Inflammatory macrophage (primary cell): ENCODE data around the gene TMEM225B.
"Not testable (repeated sequence)": the region's sequence is repeated elsewhere in the genome, so short reads cannot be mapped to it uniquely, and the experiment has no call there.

ENCODE experiments used
- DNase-seq, 2 donors: peaks; one replicate each; pipeline ENCODE4 v3.0.0-alpha.2; 2020 to 2022

Gene TMEM225B

DNA sequence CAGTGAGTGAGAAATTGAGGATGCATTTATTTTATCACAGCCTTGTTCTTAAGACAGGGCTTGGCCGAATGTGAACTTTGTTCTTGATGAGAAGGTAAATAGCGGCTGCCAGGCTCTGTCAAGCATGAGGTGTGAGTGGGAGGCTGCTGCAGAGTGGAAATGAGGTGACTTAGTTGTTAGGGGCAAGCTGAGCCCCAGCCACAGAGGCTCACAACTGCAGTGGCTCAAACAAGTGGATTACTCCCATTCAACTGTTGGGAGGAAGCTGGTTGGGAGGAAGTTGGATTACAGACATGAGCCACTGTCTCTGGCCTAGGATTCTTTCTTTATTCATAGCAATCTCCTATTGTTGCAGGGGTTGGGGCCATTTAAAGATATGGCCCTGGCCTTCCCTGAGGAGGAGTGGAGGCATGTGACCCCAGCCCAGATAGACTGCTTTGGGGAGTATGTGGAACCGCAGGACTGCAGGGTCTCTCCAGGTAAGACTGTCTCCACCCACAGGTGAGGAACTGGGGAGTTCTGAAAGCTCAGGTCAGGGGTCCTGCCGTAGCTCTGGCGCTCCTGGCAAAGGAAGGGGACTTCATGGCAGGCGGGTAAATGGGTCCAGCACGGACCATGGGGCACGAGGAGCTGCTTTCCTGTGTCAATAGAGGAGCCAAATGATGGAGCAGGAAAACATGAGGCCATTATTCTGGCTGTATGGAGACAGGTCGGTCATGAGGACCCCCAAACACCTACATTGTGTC is 25.8 kb downstream of the TMEM225B start:
- no peak for DNase-seq

DNA sequence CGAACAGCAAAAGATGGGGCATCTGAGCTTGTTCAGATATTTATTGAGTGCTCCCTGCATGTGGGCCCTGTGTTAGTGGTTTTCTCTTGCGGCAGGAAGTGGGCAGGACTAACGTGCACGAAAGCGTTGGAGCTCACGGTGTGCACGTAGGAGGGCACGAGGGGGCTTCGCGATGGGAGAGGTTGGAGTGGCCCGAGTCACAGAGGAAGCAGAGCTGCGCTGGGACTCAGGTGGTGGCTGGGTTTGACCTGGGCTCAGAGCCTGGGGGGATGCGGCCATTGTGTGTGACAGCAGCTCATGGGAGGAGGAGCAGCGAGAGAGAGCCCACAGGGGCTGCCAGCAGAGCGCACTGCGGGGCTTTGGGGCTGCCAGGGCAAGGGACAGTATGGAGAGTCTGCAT is 26.4 kb downstream of the TMEM225B start:
- no peak for DNase-seq

DNA sequence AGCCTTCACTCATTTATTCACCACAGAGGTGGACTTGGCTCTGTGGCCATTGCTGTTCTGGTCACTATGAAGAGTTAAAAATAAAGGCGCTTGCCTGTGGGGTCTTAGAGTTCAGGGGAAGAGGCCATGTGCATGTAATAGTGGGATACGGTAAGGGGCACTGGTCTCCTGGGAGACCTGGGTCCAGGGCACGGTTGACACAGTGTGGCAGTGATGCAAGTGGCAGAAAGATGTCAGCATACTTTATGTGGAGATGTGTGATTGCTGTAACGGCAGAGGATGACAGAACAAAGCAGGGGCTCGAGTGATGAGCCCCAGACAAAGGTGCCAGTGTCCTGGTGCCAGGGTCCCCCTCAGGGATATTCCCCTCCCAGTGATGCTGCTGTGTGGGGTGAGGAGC is 27.3 kb downstream of the TMEM225B start:
- DNase-seq: no peak

DNA sequence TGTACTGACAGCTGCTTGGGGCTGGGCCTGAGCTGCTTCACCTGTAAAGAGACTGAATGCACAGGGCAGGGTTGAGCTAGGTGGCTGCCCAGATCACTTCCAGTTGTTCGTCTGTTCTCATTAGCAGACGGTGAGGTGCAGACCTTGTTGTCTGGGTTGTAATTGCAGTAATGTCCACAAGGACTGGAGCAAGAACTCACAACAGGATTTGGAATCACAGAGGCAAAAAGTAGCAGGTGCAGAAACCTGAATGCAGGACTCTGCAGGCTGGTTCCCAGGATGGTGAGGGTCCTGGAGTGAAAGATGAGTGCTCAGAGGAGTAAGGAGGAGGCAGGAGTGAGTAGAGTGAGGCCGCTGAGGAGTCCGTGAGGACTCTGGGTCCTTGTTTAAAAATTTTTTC is 27.9 kb downstream of the TMEM225B start:
- DNase-seq: no peak

DNA sequence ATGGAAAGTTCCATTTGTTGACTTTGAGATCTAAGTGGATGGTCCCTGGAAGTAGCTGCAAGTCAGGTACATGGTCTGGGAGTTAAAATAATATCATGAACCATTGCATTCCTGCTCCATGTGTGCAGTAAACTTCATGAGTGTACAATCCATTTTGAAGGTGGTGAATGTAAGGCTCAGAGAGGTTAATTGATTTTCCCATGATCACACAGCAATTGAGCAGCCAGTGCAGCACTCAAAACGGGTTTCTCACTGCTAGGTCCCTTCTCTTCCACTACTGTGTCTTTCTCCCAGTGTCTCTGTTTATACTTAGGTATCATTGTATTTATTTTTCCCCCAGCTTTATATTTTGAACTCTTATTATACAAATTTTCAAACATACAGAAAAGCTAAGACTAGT is 28.6 kb downstream of the TMEM225B start:
- DNase-seq: no peak

DNA sequence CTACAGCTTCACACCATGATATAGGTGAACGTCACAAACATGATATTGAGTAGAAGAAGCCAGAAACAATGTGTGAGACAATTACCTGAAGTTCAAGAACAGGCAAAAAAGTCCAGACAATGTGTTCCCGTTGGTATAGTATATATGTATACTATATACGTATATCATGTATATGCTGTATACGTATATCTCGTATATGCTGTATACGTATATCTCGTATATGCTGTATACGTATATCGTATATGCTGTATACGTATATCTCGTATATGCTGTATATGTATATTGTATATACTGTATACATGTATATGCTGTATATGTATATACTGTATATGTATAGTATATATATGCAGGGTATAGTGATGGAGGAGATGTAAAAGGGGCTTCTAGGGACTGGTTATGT is 29.4 kb downstream of the TMEM225B start:
- DNase-seq: no peak

DNA sequence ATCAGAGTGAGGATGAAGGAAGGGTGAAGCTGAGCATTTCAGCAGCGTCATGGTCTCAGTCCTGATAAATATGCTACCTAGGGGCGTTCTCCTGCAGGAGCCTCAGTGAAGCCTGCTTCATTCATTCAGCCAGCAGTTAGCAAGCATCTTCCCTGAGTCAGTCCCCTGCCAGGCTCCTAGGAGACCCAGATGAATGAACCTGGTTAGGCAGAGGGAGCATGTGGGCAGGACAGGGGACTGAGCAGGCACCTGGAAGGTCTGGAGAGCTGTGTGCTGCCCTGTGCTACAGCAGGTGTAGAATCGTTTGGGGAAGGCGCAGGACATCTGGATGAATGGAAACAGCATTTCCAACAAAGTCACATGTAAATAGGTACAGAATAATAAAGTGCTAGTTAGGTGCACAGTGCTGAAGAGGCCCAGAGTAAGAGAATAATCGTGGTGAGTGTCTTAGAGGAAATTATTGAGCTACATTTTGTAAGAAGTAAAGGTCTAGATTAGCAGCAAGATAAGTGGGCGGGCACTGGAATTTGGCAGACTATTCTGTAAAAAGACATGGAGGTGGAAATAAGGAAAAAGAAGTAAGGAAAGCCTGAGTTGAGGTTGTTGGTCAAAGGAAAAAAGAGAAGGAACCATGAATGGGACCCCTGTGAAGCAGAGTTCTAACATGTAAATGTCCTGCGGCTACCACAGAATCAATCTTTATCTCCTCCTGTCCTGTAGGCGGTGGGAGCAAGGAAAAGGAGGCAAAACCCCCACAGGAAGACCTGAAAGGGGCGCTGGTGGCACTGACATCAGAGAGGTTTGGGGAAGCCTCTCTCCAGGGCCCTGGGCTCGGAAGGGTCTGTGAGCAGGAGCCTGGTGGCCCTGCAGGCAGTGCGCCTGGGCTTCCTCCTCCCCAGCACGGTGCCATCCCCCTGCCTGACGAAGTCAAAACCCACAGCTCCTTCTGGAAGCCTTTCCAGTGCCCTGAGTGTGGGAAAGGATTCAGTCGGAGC is 30.7 kb downstream of the TMEM225B start:
- no peak for DNase-seq

DNA sequence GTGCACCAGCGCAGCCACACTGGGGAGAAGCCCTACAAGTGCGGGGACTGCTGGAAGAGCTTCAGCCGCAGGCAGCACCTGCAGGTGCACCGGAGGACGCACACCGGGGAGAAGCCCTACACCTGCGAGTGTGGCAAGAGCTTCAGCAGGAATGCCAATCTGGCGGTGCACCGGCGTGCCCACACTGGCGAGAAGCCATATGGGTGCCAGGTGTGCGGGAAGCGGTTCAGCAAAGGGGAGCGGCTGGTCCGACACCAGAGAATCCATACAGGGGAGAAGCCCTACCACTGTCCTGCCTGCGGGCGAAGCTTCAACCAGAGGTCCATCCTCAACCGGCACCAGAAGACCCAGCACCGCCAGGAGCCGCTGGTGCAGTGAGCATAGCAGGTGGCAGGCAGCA is 31.6 kb downstream of the TMEM225B start:
- DNase-seq: no peak

DNA sequence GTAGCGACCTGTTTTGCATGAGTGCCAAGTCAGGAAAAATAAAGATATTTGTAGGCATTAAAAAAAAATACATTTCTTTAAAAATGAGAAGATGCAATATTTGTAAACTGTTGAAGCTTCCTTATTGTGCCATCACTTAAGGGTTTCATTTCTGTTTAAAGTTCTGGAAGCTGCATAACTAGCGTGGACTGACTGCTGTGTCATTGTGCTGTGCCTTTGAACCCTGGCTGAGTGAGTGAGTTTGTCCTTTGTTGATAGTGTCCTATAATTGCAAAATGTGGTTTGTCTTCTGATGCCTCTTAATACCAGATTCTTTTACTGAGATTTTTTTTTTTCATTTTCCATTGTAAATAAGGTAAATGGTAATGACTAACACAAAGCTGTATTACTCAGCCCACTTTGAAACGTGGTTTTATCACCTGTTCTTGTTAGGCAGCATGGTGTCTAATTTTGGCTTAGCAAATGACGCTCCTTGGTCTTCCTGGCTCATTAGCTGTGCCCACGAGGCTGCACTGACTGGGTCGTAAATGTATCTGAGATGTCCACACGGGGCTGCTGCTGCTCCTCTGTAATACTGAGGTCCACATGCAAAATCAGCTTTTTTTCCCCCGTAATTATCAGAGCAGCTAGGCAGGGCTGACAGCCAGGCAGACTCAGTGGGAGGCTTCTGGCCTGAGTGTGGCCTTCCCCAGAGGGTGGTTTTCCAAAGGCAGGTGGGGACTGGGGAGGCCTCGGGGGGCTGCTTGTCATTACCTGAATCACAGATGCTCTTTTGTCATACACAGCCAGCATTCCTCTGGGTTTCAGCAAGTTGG is 33.4 kb downstream of the TMEM225B start:
- peak; percentile 65 to 70 for DNase-seq

DNA sequence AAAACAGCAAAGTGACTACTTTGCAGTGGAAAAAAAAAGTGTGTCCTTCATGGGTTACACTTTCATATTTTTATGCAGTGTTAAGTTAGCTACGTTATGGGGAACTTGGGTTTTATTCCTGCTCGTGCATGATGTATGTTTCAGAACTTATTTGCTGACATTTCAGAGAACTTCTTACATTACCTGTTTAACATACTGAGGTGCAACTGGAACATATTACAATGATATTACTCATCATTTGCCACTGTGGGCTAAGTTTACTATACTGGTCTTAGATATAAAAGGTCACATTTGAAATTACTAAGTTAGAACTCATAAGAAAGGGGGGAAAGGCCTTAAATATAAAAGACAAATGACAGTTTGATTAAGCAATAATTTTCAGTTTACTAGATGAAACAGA is 39.3 kb downstream of the TMEM225B start:
- DNase-seq: not testable (repeated sequence)

DNA sequence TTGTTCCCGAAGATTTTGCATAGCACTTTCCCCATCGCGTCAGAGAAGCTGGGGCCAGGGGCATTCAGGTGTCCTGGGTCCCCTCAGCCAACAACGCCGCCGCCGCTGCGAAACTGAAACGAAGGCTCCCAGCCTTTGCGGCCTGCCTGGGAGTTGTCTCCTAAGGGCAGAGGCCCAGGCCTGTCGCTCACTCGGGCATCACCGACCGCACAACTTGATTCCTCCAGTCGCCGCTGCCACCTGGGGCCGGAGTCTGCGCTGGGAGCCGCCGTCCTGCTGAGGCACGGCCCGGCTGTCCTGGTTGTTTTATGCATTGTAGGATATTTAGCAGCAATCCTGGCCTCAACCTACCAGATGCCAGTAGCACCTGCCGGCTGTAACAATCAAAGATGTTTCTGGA is 40.7 kb downstream of the TMEM225B start:
- DNase-seq: no peak

DNA sequence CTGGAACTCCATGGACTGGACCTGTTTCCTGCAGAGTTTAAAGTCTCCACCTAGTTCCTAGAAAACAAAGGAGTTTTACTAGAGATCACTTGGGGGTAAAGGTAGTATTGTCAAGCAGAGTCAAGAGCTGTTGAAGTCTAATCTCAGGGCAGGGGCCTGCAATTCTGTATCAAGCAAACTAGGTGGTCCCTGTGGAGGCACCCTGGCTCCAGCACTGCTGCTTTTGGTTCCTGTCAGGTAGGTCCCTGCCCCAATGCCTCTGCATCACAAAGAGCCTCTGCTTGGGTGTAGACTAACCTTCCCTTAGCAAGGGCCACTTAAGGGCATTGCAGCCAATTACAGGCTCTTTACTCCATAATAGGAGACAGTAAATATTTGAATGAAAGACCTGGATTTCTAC is 41.2 kb downstream of the TMEM225B start:
- DNase-seq: no peak

DNA sequence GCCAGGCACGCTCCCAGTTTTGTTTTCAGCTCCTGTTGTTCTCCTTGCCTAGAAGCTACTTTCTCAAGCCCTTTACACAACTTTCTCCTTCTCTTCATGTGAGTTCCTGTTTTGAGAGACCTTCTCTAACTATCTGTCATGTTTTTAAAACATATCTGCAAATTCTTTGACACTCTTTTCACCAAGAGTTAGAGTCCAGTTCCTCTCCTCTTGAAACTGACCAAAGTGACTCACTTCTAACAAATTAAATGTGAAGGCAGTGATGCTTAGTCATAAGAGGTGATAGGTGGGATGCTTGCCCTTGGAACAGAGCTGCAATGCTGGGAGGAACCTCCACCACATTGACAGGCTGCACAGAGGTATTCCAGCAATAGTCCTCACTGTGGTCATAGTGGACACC is 44.0 kb downstream of the TMEM225B start:
- DNase-seq: peak; percentile 16 to 65

DNA sequence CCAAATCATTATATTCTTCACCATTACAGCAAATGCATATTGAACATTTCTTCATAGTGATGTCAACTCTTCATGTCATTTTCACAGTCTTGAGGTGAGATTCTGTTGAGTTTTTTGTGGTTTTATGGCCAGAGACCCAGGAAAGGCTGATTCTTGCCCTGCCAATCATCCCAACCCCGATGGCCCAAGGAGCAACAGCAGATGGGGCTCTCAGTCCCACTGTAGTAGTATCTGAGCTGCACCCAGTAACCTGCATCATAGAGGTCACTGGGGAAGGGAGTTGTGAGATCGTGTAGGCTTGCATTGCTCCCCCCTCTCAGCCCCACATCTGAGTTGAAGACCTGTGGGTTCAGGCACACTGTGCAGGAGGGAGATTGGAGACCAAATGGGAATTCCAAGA is 45.4 kb downstream of the TMEM225B start:
- no peak for DNase-seq

DNA sequence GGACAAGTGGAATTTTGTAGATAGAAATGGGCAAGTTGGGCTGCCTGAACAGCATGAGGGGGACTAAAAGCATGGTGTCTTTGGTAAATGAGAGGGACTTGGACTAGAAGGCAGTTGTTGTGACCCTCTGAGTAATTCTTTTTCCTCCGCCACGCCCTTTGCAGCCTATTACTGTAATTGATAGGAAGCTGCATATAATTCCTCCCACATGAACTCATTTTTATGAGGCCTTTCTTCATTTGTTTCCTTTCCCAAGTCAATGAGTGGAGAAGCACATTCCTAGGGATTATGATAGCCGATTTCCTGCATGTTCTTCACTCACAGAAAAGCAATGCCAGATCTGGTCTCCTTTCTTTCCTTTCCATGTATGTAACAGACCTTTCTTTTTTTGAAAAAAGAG is 46.4 kb downstream of the TMEM225B start:
- no peak for DNase-seq

DNA sequence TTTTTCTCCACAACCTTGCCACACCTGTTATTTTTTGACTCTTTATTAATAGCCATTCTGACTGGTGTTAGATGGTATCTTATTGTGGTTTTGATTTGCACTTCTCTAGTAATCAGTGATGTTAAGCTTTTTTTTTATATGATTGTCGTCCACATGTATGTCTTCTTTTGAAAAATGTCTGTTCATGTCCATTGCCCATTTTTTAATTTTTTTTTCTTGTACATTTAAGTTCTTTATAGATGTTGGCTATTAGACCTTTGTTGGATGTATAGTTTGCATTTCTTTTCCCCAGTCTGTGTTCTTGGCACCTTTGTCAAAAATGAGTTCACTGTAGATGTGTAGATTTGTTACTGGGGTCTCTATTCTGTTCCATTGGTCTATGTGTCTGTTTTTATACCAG is 47.5 kb downstream of the TMEM225B start:
- DNase-seq: no peak

DNA sequence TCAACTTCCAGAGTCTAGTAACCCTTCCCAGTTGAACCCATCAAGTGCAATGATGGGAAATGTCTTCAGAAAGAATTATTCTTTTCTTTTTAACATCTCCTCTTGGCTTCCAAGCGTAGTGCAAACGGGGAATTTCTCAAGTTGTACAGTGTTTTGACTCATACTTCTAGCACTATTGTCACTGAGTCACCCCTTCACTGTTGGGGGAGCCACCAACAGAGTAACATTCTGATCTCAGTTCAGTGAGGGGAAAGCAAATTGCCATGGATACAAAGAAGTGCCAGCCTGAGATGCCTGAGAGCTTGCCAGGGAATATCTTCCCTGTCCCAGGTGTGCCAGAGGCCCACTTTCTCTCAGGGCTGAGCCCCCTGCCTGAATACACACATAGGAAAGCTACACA is 50.8 kb downstream of the TMEM225B start:
- DNase-seq: no peak

DNA sequence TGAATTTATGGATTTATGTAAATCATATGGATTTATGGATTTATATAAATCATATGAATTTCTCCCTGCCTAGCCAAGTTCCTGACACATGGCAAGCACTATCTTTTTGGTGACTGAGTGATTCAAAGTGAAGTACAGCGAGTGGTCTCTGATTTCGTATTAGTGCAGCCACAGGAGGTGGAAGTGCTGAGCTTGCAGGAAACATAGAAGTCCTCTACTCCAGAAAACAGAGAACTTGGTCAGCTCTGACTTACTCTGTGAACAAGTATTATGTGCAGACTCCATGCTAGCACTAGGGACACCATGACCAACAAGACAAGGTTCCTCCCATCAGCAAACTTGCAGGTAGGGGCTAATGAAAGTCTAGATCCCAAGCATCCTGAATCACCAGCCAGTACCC is 53.2 kb downstream of the TMEM225B start:
- DNase-seq: no peak

DNA sequence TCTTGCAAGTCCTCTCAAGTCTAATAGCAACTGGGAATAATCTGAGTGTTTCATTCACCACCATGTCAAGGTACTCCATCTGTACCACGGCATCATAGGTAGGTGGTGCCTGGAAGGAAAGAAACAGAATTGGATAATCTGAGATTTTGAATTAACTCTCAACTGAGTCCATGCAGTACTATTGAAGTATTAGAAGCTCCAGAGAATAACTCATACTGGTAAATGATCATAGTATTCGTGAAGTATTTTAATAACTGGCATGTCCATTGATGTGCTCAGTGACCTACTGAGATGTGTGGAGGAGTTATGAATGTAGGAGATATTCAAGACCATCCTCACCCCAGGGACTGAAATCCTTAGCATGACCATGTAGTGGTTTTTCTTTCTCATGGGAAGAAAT is 54.6 kb downstream of the TMEM225B start:
- no peak for DNase-seq

DNA sequence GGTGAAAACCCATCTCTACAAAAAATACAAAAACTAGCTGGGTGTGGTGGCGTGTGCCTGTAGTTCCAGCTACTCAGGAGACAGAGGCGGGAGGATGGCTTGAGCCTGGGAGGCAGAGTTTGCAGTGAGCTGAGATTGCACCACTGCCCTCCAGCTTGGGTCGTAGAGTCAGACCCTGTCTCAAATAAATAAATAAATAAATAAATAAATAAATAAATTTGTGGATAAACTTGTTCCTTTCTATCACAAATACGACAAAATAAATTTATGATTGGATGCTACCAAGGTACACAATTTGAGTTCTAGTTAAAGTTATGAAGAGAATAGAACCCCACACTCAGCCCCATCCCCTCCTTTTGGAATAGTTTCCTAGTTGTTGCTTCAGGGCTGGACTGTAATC is 55.2 kb downstream of the TMEM225B start:
- not testable (repeated sequence) for DNase-seq

DNA sequence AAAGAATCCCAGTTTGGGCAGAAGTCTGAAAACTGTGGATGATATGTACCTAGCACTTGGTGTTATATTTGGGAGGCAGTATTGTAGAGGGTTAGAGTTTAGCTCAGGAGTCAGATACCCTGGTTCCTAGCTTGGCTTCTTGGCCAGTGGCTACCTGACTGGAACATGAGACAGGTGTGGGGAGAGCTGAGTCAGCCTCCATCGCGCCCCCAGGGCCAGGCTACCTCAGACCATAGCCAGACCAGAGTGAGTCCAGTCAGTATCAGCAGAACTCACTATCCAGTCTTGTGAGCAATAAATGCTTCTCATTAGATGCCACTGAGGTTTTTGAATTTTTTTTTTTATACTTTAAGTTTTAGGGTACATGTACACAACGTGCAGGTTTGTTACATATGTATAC is 55.7 kb downstream of the TMEM225B start:
- no peak for DNase-seq

DNA sequence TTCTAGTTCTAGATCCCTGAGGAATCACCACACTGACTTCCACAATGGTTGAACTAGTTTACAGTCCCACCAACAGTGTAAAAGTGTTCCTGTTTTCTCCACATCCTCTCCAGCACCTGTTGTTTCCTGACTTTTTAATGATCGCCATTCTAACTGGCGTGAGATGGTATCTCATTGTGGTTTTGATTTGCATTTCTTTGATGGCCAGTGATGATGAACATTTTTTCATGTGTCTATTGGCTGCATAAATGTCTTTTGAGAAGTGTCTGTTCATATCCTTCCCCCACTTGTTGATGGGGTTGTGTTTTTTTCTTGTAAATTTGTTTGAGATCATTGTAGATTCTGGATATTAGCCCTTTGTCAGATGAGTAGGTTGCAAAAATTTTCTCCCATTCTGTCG is 56.6 kb downstream of the TMEM225B start:
- DNase-seq: not testable (repeated sequence)

DNA sequence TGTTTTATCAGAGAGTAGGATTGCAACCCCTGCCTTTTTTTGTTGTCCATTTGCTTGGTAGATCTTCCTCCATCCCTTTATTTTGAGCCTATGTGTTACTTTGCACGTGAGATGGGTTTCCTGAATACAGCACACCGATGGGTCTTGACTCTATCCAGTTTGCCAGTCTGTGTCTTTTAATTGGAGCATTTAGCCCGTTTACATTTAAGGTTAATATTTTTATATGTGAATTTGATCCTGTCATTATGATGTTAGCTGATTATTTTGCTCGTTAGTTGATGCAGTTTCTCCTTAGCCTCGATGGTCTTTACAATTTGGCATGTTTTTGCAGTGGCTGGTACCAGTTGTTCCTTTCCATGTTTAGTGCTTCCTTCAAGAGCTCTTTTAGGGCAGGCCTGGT is 59.8 kb downstream of the TMEM225B start:
- not testable (repeated sequence) for DNase-seq
